Measurements from ENCODE around the gene CPLX1.

DNA sequence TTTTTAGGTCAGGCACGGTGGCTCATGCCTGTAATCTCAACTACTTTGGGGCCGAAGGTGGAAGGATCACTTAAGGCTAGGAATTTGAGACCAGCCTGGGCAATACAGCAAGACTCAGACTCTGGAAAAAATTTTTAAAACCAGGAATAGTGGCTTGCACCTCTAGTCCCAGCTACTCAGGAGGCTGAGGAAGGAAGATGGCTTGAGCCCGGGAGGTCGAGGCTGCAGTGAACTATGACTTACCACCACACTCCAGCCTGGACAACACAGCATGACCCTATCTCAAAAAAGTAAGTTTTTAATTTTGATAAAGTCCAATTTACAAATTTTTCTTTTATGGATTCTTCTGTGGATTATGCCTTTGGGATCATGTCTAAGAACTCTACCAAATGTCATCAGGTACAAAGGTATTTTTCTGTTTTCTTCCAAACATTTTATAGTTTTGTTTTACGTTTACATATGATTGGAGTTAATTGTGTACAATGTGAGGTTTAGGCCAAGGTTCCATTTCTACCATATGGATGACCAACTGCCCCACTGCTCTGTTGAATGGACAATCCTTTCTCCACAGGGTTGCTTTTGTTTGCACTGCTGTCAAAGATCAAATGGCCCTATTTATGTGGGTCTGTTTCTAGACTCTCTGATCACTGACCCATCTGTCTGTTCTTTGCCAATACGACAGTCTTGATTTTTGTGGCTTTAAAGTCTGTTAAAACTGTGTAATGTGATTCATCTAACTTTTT, 48.2 kb downstream of the CPLX1 start:
- 0 out of 2 replicates have a peak, but pooled peaks have one; percentile 21 for TF ChIP-seq POLR2AphosphoS5 (IDR thresholded peaks at IDR 0.05; ENCODE audit: low read depth, low read length)
- TF ChIP-seq POLR2A (IDR thresholded peaks at IDR 0.05; ENCODE audit: low read depth, low read length), result no peak
- TF ChIP-seq TAF1 (IDR thresholded peaks at IDR 0.05; ENCODE audit: low read depth, low read length), result no peak
- TF ChIP-seq POU2F2 (IDR thresholded peaks at IDR 0.05; ENCODE audit: low read depth, low read length), result no peak
- TF ChIP-seq PAX5 (IDR thresholded peaks at IDR 0.05; ENCODE audit: insufficient read depth, low read length, severe bottlenecking), result no peak
- TF ChIP-seq SPI1 (IDR thresholded peaks at IDR 0.05; ENCODE audit: low read depth, low read length), result no peak

All from GM12891 (cell line).